Cardiac muscle cell (in vitro differentiated cells and primary cell): ENCODE data around the gene CD48. TPM values are rescaled to one million over a fixed set of nuclear protein-coding genes. Genes with fewer than 3 reads are reported as not detected.
A peak's percentile ranks its signal among the peaks of the same experiment; 100 is the strongest.

Experiments used
- DNase-seq, 2 donors: peaks; one replicate each; pipeline versions ENCODE4 v3.0.0 to v3.0.0-alpha.2; 2010 to 2017; ENCODE audit warnings: low read depth in 1 of 2, low spot score in 1 of 2
- H3K27ac ChIP-seq: fragments of 200-600 bp; sonication (generic); 2 replicates; pipeline ENCODE4 v1.5.1; 2016
- H3K27me3 ChIP-seq: fragments of 200-600 bp; sonication (generic); 2 replicates; pipeline ENCODE4 v1.6.0; 2016; ENCODE audit warnings: control low read depth
- H3K36me3 ChIP-seq: fragments of 200-600 bp; sonication (generic); 2 replicates; pipeline ENCODE4 v1.5.1; 2016; ENCODE audit warnings: control low read depth
- H3K4me1 ChIP-seq: fragments of 200-600 bp; sonication (generic); 2 replicates; pipeline ENCODE4 v1.8.1; 2017; ENCODE audit warnings: low read depth, mild to moderate bottlenecking, mixed run types
- H3K4me3 ChIP-seq: fragments of 200-600 bp; sonication (generic); 2 replicates; pipeline ENCODE4 v1.5.1; 2016; ENCODE audit warnings: mild to moderate bottlenecking
- H3K9me3 ChIP-seq: fragments of 200-600 bp; sonication (generic); 2 replicates; pipeline ENCODE4 v1.5.1; 2017; ENCODE audit warnings: low read depth, mild to moderate bottlenecking, control low read depth
- CTCF ChIP-seq: IDR thresholded peaks from 2 replicates; pipeline ENCODE4 v1.5.1; 2012; ENCODE audit warnings: low read depth, mild to moderate bottlenecking, low read length
- polyA plus RNA-seq: library from polyadenylated mRNA; unstranded; fragments of >200 nt; fragmentation: Nextera tagmentation; extraction: Ambion mirVana; gene quantifications from 2 replicates; pipeline ENCODE4 v1.2.1, GENCODE V29; 2016
- total RNA-seq: library from RNA; depleted of rRNA; stranded (reverse); fragments of >200 nt; gene quantifications from 2 replicates; pipeline ENCODE4 v1.2.3, GENCODE V29; 2016

The CD48 gene
- total and polyA plus RNA-seq, 2 experiments from 2014 or later: not detected

GRCh38 chr1:160685266-160685665 lies 26.4 kb downstream of the CD48 start:
- no peak overlapping the region for H3K4me3 ChIP-seq
- H3K27me3 ChIP-seq: no peaks in the 10 kb centered on the region
- H3K4me1 ChIP-seq: no peaks in the 10 kb centered on the region
- peak in 1 of 2 donors; percentile 17 for DNase-seq
- H3K27ac ChIP-seq: no peak overlapping the region
- no peak for TF ChIP-seq CTCF
- no peaks in the 10 kb centered on the region for H3K9me3 ChIP-seq
- no peaks in the 10 kb centered on the region for H3K36me3 ChIP-seq

GRCh38 chr1:160682983-160683865 lies 28.4 kb downstream of the CD48 start:
- TF ChIP-seq CTCF: no peak
- Histone ChIP-seq H3K27me3 (no peaks in the 10 kb centered on the region), H3K36me3 (no peaks in the 10 kb centered on the region), H3K27ac (no peak overlapping the region), H3K4me1 (no peaks in the 10 kb centered on the region), H3K9me3 (no peaks in the 10 kb centered on the region), H3K4me3 (no peak overlapping the region)
- DNase-seq: peak in 1 of 2 donors; percentile 44

- Histone ChIP-seq H3K27me3 (no peaks in the 10 kb centered on the region), H3K36me3 (no peaks in the 10 kb centered on the region)
- no peak for TF ChIP-seq CTCF
Measured at GRCh38 chr1:160681891-160682140, 29.8 kb downstream of the CD48 start.

GRCh38 chr1:160681066-160681890 lies 30.3 kb downstream of the CD48 start:
- no peaks in the 10 kb centered on the region for H3K9me3 ChIP-seq
- no peaks in the 10 kb centered on the region for H3K36me3 ChIP-seq
- DNase-seq: peak; percentile 87 to 91
- H3K27ac ChIP-seq: no peak overlapping the region
- no peak overlapping the region for H3K4me3 ChIP-seq
- H3K27me3 ChIP-seq: no peaks in the 10 kb centered on the region
- peak; percentile 79 for TF ChIP-seq CTCF
- no peaks in the 10 kb centered on the region for H3K4me1 ChIP-seq

More at GRCh38 chr1:160681891-160682140, 29.8 kb downstream of the CD48 start:
- DNase-seq: no peak
- no peaks in the 10 kb centered on the region for H3K4me1 ChIP-seq
- no peak overlapping the region for H3K4me3 ChIP-seq
- no peak overlapping the region for H3K27ac ChIP-seq
- no peaks in the 10 kb centered on the region for H3K9me3 ChIP-seq

GRCh38 chr1:160680399-160680798 lies 31.2 kb downstream of the CD48 start:
- H3K36me3 ChIP-seq: no peaks in the 10 kb centered on the region
- no peak overlapping the region for H3K27ac ChIP-seq
- H3K4me1 ChIP-seq: no peaks in the 10 kb centered on the region
- no peak for DNase-seq
- no peaks in the 10 kb centered on the region for H3K27me3 ChIP-seq
- no peak overlapping the region for H3K4me3 ChIP-seq
- no peaks in the 10 kb centered on the region for H3K9me3 ChIP-seq
- TF ChIP-seq CTCF: no peak
